ENCODE results near the gene PARVA. TPM values are rescaled to one million over a fixed set of nuclear protein-coding genes. Genes with fewer than 3 reads are reported as not detected.

PARVA gene
- total RNA-seq, 1 donor from 2014 or later, result 170 TPM

GRCh38 chr11:12388939-12389670, 11.7 kb downstream of the PARVA start:
- DNase-seq (ENCODE audit: low spot score), result no peak
- Mint-ChIP-seq H3K27ac (ENCODE audit: unreplicated experiment) (no peak overlapping the region), H3K36me3 (ENCODE audit: low read depth) (peaks cover 5% of the 10 kb centered on the region), H3K9me3 (ENCODE audit: low read depth) (peaks cover 2% of the 10 kb centered on the region), H3K4me1 (ENCODE audit: low read depth) (peaks cover 64% of the 10 kb centered on the region), H3K27me3 (ENCODE audit: low read depth) (no peaks in the 10 kb centered on the region), H3K4me3 (ENCODE audit: unreplicated experiment) (no peak overlapping the region)
- TF ChIP-seq CTCF (IDR thresholded peaks at IDR 0.05), result no peak

- no peak for DNase-seq (ENCODE audit: low spot score)
- H3K4me1 Mint-ChIP-seq (ENCODE audit: low read depth), result peaks cover 62% of the 10 kb centered on the region
- peaks cover 6% of the 10 kb centered on the region for H3K36me3 Mint-ChIP-seq (ENCODE audit: low read depth)
- no peak overlapping the region for H3K4me3 Mint-ChIP-seq (ENCODE audit: unreplicated experiment)
- no peaks in the 10 kb centered on the region for H3K27me3 Mint-ChIP-seq (ENCODE audit: low read depth)
- TF ChIP-seq CTCF (IDR thresholded peaks at IDR 0.05), result no peak
- H3K27ac Mint-ChIP-seq (ENCODE audit: unreplicated experiment), result peak overlapping the region; percentile 65
- peaks cover 2% of the 10 kb centered on the region for H3K9me3 Mint-ChIP-seq (ENCODE audit: low read depth)
Observed at GRCh38 chr11:12389676-12390657, 12.6 kb downstream of the PARVA start.

- peaks cover 2% of the 10 kb centered on the region for H3K9me3 Mint-ChIP-seq (ENCODE audit: low read depth)
Observed at GRCh38 chr11:12390687-12391110, 13.3 kb downstream of the PARVA start.

GRCh38 chr11:12392672-12393071, 15.3 kb downstream of the PARVA start:
- Mint-ChIP-seq H3K36me3 (ENCODE audit: low read depth) (peaks cover 6% of the 10 kb centered on the region), H3K9me3 (ENCODE audit: low read depth) (peaks cover 5% of the 10 kb centered on the region), H3K4me3 (ENCODE audit: unreplicated experiment) (no peak overlapping the region), H3K27ac (ENCODE audit: unreplicated experiment) (no peak overlapping the region), H3K4me1 (ENCODE audit: low read depth) (peaks cover 56% of the 10 kb centered on the region), H3K27me3 (ENCODE audit: low read depth) (no peaks in the 10 kb centered on the region)
- TF ChIP-seq CTCF (IDR thresholded peaks at IDR 0.05), result no peak
- DNase-seq (ENCODE audit: low spot score), result no peak

More at GRCh38 chr11:12390687-12391110, 13.3 kb downstream of the PARVA start:
- Mint-ChIP-seq H3K4me1 (ENCODE audit: low read depth) (peaks cover 61% of the 10 kb centered on the region), H3K4me3 (ENCODE audit: unreplicated experiment) (no peak overlapping the region), H3K36me3 (ENCODE audit: low read depth) (peaks cover 6% of the 10 kb centered on the region), H3K27ac (ENCODE audit: unreplicated experiment) (peak overlapping the region; percentile 68), H3K27me3 (ENCODE audit: low read depth) (no peaks in the 10 kb centered on the region)
- no peak for DNase-seq (ENCODE audit: low spot score)
- TF ChIP-seq CTCF (IDR thresholded peaks at IDR 0.05), result no peak

GRCh38 chr11:12393691-12394090, 16.3 kb downstream of the PARVA start:
- Mint-ChIP-seq H3K9me3 (ENCODE audit: low read depth) (peaks cover 5% of the 10 kb centered on the region), H3K4me3 (ENCODE audit: unreplicated experiment) (no peak overlapping the region), H3K27me3 (ENCODE audit: low read depth) (no peaks in the 10 kb centered on the region), H3K27ac (ENCODE audit: unreplicated experiment) (no peak overlapping the region), H3K36me3 (ENCODE audit: low read depth) (peaks cover 6% of the 10 kb centered on the region), H3K4me1 (ENCODE audit: low read depth) (peaks cover 60% of the 10 kb centered on the region)
- no peak for TF ChIP-seq CTCF (IDR thresholded peaks at IDR 0.05)
- DNase-seq (ENCODE audit: low spot score), result no peak

Data from chondrocyte (in vitro differentiated cells).